Activated CD4-positive, alpha-beta T cell treated with anti-CD3 and anti-CD28 coated beads, Interleukin-2, amount 10 ng/mL, durations not matched to agents 7 days and 5 days (primary cell): ENCODE measurements around the gene NOTUM. TPM values are rescaled to one million over a fixed set of nuclear protein-coding genes. Genes with fewer than 3 reads are reported as not detected.

Experiments
- CTCF ChIA-PET: fragments of 350-600 bp; sonication (Branson Sonifier 250); formaldehyde crosslinking; loops from one replicate; lab custom pipeline; 2021; ENCODE audit warnings: antibody characterized with exemption; lab: Charles Lee
- POLR2A ChIA-PET: fragments of 350-600 bp; sonication (Branson Sonifier 250); formaldehyde crosslinking; loops from one replicate; lab custom pipeline; 2021; ENCODE audit warnings: antibody characterized with exemption; lab: Charles Lee
- DNase-seq: peaks from one replicate; pipeline ENCODE4 v3.0.0-alpha.2; 2020
- H3K27ac Mint-ChIP-seq: one replicate; pipeline ENCODE4 v1.8.0; 2021; ENCODE audit warnings: mild to moderate bottlenecking, moderate library complexity, mixed read lengths
- H3K27me3 Mint-ChIP-seq: one replicate; pipeline ENCODE4 v1.8.0; 2021; ENCODE audit warnings: mixed read lengths
- H3K36me3 Mint-ChIP-seq: one replicate; pipeline ENCODE4 v1.8.0; 2021; ENCODE audit warnings: low read depth, mixed read lengths
- H3K4me1 Mint-ChIP-seq: one replicate; pipeline ENCODE4 v1.8.0; 2021; ENCODE audit warnings: mixed read lengths
- H3K4me3 Mint-ChIP-seq: one replicate; pipeline ENCODE4 v1.8.0; 2021; ENCODE audit warnings: mild to moderate bottlenecking, moderate library complexity, mixed read lengths
- H3K9me3 Mint-ChIP-seq: one replicate; pipeline ENCODE4 v1.8.0; 2021; ENCODE audit warnings: mixed read lengths
- total RNA-seq, 2 experiments: library from RNA; stranded (reverse); gene quantifications; one replicate each; pipeline ENCODE4 v1.2.3, GENCODE V29; 2021

Gene NOTUM
- total RNA-seq, 2 experiments from 2014 or later = 0.23 to 0.55 TPM

DNA sequence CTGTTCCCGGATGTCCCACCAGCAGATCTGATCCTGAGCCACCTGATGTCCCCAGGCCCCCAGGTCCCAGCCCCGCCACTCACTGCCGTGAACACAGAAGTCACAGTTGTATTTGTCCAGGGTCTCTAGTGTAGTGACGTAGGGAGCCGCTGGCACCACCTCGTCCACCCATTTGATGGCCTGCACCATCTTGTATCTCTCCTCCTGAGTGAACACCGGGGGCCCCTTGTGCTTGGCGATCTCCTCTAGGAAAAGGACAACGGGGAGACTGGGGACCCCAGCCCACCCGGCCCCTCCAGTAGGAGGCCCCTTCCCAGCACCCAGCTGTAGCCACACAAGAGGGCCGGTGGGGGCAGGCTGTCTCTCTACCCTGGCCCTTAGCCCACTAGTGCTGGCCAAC, 52.2 kb downstream of the NOTUM start:
- H3K27me3 Mint-ChIP-seq = no peaks in the 10 kb centered on the region
- H3K36me3 Mint-ChIP-seq = peaks cover 9% of the 10 kb centered on the region
- H3K4me3 Mint-ChIP-seq = no peak overlapping the region
- ChIA-PET POLR2A (no interaction called here), CTCF (interaction anchor here (1.2 kb wide), 1 partner anchor 207 kb away, joined by 3 read pairs; no protein-coding TSS in a partner anchor)
- H3K9me3 Mint-ChIP-seq = no peaks in the 10 kb centered on the region
- no peak overlapping the region for H3K27ac Mint-ChIP-seq
- H3K4me1 Mint-ChIP-seq = peaks cover 15% of the 10 kb centered on the region
- no peak for DNase-seq

DNA sequence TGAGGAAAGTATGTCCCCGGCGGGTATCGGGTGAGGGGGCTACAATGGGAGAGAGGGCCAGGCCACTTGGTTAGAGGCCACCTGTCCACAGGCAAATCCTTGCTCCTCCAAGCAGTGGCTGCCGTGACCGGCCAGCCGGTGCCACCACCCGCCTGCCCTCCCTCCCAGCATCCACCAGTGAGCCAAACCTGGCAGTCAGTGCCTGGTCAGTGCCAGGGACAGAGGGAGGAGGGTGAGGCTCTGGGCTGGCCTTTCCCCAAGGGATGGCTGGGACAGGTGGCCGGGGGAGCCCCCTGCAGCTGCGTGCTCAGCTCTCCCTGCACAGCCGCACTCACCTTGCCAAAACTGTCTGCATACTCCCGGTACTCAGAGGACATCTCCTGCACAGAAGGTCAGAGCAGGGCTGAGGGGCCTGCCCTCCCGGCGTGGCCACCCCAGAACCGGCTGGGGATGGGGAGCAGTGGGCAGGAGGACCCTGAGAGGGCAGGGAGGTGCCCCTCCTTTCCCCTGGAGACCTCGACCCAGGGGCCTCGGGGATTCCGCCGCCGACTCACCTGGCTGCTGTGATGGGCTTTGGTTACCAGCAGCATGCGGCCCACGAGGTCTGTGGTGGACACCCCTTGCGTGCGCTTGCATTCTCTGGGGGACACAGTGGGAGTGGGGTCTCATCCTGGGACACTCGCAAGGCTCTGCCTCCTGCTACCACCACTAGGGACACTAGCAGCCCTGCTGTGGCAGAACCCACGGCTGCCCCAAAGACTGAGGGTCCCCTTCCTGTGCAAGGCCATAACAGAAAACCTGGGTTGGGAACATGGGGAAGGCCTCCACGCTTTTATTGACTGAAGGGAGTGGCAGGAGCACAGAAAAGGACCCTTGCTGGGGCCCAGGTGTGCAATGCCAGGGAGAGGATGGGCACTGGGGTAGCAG, 53.5 kb downstream of the NOTUM start:
- peaks cover 8% of the 10 kb centered on the region for H3K4me1 Mint-ChIP-seq
- H3K36me3 Mint-ChIP-seq = no peaks in the 10 kb centered on the region
- peaks cover 3% of the 10 kb centered on the region for H3K27me3 Mint-ChIP-seq
- ChIA-PET CTCF (interaction anchor here (0.6 to 0.7 kb wide), 2 partner anchors 19 to 841 kb away, joined by 3 read pairs; no protein-coding TSS in a partner anchor), POLR2A (no interaction called here)
- no peak for DNase-seq
- no peak overlapping the region for H3K4me3 Mint-ChIP-seq
- H3K9me3 Mint-ChIP-seq = no peaks in the 10 kb centered on the region
- no peak overlapping the region for H3K27ac Mint-ChIP-seq

DNA sequence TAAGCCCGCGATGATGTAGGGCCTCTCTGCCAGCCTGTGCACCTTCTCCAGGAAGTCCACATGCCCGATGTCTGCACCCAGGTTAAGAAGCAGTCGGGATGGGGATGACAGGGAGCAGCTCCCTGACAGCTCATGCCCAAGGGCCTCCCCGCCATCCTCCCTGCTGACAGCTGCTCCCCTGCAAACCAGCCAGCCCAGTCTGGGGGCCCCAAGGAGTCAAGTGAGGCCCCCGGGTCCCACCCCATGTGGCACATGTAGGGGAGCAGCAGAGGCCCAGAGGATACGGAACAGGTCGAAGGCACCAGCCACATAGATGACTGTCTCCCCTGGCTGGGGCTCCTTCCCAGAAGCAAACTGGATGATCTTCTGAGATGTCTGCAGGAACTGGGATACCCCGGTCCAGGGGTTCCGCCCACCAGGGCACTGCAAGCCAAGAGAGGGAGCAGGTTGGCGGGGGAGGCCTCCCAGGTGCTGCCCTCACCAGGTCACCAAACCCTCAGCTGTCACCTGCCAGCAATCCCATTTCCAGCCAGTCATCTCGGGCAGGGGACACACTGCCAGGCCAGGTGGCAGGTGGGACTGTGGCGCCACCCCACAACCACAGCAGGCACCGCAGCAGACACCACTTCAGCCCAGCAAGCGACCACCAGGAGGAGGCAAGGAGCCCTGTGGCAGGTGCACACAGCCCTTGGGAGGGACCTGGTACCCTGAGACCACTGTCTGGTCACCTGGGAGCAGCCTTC, 54.3 kb downstream of the NOTUM start:
- CTCF ChIA-PET = interaction anchor here (0.6 kb wide), 1 partner anchor 53 kb away, joined by 3 read pairs; no protein-coding TSS in a partner anchor
- Mint-ChIP-seq H3K36me3 (no peaks in the 10 kb centered on the region), H3K9me3 (no peaks in the 10 kb centered on the region), H3K4me1 (peaks cover 8% of the 10 kb centered on the region), H3K27ac (no peak overlapping the region), H3K4me3 (no peak overlapping the region), H3K27me3 (peaks cover 3% of the 10 kb centered on the region)
- POLR2A ChIA-PET = no interaction called here
- DNase-seq = no peak

DNA sequence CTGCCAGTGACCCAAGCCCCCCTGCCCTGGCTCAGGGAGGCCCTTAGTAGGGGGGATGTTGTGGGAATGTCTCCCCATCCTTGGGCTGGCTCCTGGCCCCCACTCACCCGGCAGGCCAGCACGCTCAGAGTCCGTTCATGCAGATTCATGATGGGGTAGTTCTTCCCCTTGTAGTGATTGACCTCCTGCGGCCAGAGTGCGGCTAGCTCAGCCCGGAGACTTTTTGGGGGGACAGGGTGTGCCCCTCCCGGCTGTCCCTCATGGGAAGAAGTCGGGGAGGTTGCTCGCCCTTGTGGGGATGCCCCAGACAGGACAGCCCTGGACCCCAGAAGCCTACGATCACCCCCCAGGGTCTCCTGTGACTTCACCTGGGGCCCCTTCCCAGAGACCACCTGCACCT, 55.0 kb downstream of the NOTUM start:
- peaks cover 7% of the 10 kb centered on the region for H3K27me3 Mint-ChIP-seq
- ChIA-PET CTCF (interaction anchor here (0.6 kb wide), 1 partner anchor 54 kb away, joined by 3 read pairs; no protein-coding TSS in a partner anchor), POLR2A (no interaction called here)
- H3K4me1 Mint-ChIP-seq = peaks cover 11% of the 10 kb centered on the region
- H3K9me3 Mint-ChIP-seq = no peaks in the 10 kb centered on the region
- no peak overlapping the region for H3K27ac Mint-ChIP-seq
- H3K36me3 Mint-ChIP-seq = peaks cover 3% of the 10 kb centered on the region
- DNase-seq = no peak
- no peak overlapping the region for H3K4me3 Mint-ChIP-seq

DNA sequence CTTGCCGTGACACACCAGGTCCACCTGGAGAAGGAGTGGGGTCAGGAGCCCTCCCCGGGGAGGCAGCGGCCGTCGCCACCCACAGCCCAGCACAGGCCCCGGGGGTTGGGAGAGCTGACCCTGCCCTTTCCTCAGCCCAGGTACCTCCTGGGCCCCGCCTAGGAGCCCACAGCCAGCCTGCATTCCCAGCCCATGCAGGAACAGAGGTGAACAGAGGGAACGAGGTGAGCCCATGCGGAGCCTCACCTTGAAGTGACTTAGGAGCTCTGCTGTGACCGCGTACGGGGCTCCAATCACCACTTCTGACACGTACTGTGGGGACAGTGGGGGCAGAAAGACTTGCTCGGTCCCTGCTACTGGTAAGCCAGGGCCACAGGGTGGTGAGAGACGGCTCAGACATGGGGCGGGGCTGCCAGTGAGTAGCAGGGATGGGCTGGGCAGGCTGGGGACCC, 55.5 kb downstream of the NOTUM start:
- CTCF ChIA-PET = no interaction called here

DNA sequence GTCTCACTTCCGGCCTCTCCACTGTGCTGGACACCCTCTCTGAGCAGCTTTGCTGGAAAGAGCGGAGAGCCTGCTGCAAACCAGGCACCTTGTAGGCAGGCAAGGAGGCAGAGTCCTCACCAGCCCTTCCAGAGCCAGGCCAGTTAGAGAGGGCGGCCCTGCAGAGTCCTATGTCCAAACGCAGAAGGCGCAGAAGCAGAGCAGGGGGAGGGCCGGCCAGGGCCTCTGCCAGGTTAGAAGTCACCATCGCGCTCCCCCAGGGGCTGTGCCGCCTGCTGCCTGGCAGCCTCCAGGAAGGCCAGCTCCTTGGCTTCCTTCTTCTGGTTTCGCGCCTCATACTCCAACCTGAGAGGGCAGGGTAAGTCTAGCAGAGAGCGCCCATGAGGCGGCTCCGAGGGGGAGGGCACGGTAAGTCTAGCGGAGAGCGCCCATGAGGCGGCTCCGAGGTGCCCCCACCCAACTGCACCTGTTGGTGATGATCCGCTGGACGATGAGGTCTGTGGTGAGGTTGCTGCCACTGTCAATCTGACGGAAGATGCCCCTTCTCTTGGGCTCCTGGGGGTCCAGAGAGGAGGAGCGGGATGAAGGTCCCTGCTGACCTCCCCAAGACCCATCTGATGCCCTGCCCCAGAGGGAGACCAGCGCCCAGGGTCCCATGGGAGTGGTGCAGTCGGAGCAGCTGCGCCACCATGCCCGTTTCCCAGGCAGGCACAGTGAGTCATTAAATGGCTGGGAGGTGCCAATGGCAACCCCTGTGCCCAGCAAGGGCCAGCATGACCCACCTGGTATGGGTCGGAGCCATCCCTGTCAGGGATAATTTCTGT, 56.2 kb downstream of the NOTUM start:
- Mint-ChIP-seq H3K4me1 (peaks cover 10% of the 10 kb centered on the region), H3K27ac (no peak overlapping the region), H3K9me3 (no peaks in the 10 kb centered on the region), H3K36me3 (peaks cover 9% of the 10 kb centered on the region), H3K4me3 (no peak overlapping the region), H3K27me3 (peaks cover 9% of the 10 kb centered on the region)
- no peak for DNase-seq
- ChIA-PET CTCF (no interaction called here), POLR2A (no interaction called here)

More for the DNA sequence above, 55.5 kb downstream of the NOTUM start:
- Mint-ChIP-seq H3K36me3 (peaks cover 3% of the 10 kb centered on the region), H3K4me3 (no peak overlapping the region), H3K27me3 (peaks cover 9% of the 10 kb centered on the region), H3K27ac (no peak overlapping the region), H3K4me1 (peaks cover 14% of the 10 kb centered on the region), H3K9me3 (no peaks in the 10 kb centered on the region)
- POLR2A ChIA-PET = no interaction called here
- DNase-seq = no peak

DNA sequence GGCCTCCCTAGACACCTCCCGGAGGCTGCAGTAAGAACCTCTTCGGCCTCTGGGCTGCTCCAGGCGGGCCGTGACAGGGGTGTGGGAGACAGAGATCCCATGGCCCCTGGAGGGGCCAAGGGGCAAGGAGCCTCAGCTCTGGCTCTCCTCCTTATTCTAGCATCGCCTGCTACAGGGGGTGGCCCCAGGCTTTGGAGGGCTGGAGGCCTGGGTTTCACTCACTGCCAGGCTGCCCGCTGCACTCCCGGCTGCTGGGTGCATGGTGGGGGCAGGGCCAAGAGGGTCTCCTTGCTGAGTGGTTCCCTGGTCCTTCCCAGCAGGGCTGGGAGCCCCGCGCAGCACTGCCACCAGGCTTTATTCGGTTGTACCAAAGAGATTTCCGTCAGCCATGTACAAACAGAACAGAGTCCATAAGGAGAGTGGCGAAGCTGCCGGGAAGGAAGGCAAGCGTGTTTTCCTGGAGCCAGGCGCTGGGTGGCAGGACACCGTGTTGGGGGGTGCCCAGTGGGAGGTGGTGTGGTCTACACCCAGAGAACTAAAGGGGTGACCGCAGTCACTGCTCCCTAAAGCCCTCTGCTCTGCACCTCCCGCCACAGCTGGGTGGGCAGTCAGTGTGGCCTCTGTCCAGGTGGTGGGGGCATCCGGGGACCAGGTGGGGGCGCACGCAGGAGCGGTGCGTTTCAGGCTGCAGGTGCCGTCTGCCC, 56.9 kb downstream of the NOTUM start:
- H3K4me1 Mint-ChIP-seq = peaks cover 6% of the 10 kb centered on the region
- H3K4me3 Mint-ChIP-seq = no peak overlapping the region
- H3K36me3 Mint-ChIP-seq = peaks cover 10% of the 10 kb centered on the region
- H3K27me3 Mint-ChIP-seq = peaks cover 9% of the 10 kb centered on the region
- no peak for DNase-seq
- CTCF ChIA-PET = no interaction called here
- no peaks in the 10 kb centered on the region for H3K9me3 Mint-ChIP-seq
- POLR2A ChIA-PET = no interaction called here
- no peak overlapping the region for H3K27ac Mint-ChIP-seq

DNA sequence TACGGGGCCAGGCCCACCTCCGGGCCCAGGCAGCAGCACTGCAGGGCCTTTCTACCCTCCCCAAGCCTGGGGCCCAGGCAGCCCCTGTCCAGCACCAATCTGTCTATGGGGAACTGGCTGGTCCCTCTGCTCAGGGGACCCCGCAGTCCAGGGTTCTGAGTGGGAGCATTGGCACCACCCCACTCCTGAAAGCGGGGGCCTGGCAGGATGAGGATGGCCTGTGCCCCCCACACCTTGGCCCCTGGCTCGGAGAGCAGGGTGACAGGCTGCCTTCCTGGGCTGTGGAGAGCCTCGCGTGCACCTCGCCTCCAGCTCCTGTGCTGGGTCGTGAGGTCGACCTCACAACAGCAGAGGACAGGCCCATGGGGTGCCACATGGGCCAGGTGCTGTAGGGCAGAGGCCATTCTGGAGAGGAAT, 57.6 kb downstream of the NOTUM start:
- Mint-ChIP-seq H3K4me1 (peaks cover 6% of the 10 kb centered on the region), H3K27ac (no peak overlapping the region), H3K36me3 (peaks cover 11% of the 10 kb centered on the region), H3K4me3 (no peak overlapping the region), H3K9me3 (no peaks in the 10 kb centered on the region), H3K27me3 (peaks cover 9% of the 10 kb centered on the region)
- no peak for DNase-seq
- CTCF ChIA-PET = no interaction called here
- POLR2A ChIA-PET = no interaction called here

DNA sequence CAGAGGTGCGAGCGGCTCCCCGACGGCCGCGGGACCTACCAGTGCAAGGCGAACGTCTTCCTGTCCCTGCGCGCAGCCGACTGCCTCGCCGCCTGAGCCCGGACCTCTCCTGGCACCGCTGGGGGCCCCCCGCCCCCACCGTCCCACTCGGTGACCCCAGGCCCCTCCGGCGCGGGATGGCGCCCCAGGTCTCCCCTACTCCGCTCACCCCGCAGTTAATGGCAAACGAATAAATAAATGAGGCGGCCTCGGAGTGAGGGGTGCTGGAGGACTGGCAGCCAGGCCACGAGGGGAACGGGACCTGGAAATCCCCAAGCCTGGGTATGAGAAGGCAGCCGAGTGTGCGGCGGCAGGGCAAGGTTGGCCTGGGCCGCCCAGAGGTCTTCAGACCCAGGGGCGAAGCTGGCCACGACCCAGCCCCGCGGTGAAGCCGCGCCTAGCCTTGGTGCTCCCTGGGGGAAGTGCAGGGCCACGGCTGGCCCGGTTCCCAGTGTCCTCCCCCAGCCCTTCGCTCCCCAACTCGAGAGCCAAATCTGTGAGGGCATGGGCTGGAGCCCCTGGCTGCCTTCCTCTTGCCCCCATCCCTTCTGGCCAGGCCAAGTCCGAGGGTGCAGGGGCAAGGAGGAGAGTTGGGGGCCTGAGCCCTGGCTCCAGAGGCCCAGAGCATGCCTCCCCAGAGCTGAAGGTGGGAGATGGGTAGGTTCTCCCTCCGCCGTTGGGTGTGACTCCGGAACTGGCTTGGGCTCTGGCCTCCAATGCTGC, 58.2 kb downstream of the NOTUM start:
- POLR2A ChIA-PET = no interaction called here
- H3K27me3 Mint-ChIP-seq = peaks cover 9% of the 10 kb centered on the region
- no peaks in the 10 kb centered on the region for H3K9me3 Mint-ChIP-seq
- H3K4me3 Mint-ChIP-seq = no peak overlapping the region
- no peak overlapping the region for H3K27ac Mint-ChIP-seq
- H3K4me1 Mint-ChIP-seq = peaks cover 6% of the 10 kb centered on the region
- CTCF ChIA-PET = interaction anchor here (1.9 kb wide), 1 partner anchor 10 kb away, joined by 5 read pairs; no protein-coding TSS in a partner anchor
- peaks cover 12% of the 10 kb centered on the region for H3K36me3 Mint-ChIP-seq
- no peak for DNase-seq
